ENCODE measurements around the gene ALS2.

Gene ALS2

DNA sequence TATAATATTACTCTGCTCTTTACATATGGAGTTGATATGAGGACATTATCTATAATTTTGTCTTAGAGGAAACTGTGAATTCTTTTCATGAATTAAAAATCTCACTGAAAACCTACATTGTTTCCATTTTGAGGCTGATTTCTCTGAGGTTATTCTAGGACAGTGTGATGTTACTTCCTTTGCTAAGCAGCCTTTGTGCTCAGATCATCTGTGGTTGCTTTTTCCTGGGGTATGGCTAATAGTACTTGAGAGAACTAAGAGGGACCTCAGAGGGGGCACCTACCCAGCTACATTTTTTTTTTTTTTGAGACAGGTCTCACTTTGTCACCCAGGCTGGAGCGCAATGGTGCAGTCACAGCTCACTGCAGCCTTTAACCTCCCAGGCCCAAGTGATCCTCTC is 73.6 kb downstream of the ALS2 start:
- H3K4me3 ChIP-seq (ENCODE audit: low read length), result no peak overlapping the region
- no peak for DNase-seq (ENCODE audit: low read depth)
- TF ChIP-seq, protein P1, sequence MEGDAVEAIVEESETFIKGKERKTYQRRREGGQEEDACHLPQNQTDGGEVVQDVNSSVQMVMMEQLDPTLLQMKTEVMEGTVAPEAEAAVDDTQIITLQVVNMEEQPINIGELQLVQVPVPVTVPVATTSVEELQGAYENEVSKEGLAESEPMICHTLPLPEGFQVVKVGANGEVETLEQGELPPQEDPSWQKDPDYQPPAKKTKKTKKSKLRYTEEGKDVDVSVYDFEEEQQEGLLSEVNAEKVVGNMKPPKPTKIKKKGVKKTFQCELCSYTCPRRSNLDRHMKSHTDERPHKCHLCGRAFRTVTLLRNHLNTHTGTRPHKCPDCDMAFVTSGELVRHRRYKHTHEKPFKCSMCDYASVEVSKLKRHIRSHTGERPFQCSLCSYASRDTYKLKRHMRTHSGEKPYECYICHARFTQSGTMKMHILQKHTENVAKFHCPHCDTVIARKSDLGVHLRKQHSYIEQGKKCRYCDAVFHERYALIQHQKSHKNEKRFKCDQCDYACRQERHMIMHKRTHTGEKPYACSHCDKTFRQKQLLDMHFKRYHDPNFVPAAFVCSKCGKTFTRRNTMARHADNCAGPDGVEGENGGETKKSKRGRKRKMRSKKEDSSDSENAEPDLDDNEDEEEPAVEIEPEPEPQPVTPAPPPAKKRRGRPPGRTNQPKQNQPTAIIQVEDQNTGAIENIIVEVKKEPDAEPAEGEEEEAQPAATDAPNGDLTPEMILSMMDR (conservative IDR thresholded peaks at IDR 0.05; ENCODE audit: low read depth, low read length), result no peak

DNA sequence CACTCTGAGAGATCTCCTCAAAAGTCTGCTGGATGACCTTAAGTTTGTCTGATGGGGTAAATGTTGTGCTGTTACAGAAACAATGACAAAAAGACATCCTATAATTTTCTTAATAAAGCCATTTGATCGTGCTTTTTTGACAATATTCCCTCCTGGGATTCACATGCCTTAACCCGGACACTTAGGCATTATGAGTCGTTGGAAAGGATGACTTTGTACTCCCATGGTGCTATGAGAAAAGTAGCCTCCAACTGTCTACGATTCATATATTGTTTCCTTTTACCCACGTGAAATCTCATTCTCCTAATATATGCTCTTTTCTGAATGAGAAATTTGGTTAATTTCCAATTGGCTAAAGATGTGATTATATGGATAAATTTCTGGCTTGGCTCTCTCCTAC is 76.2 kb downstream of the ALS2 start:
- H3K4me3 ChIP-seq (ENCODE audit: low read length), result no peak overlapping the region
- TF ChIP-seq, protein P1 (conservative IDR thresholded peaks at IDR 0.05; ENCODE audit: low read depth, low read length), result no peak
- DNase-seq (ENCODE audit: low read depth), result no peak

DNA sequence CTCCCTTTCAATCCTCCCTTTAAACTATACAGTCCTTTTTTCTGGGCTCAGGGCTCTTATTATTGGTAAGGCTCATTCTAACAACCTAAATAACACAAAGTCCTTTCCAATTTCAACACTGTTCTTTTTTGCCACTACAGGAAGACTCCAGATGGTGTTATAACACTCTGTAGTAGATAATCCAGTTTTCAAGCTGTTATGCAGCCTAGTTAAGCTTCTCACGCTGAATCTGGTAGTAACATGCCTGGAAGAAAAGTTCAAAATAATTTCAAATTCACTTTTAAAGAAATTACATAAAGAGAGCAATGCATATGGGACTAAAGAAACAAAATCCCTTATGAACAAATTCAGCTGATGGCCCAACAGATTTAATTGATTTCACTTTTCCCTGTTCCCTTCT is 79.1 kb downstream of the ALS2 start:
- DNase-seq (ENCODE audit: low read depth), result no peak
- TF ChIP-seq, protein P1 (conservative IDR thresholded peaks at IDR 0.05; ENCODE audit: low read depth, low read length), result no peak
- no peak overlapping the region for H3K4me3 ChIP-seq (ENCODE audit: low read length)

DNA sequence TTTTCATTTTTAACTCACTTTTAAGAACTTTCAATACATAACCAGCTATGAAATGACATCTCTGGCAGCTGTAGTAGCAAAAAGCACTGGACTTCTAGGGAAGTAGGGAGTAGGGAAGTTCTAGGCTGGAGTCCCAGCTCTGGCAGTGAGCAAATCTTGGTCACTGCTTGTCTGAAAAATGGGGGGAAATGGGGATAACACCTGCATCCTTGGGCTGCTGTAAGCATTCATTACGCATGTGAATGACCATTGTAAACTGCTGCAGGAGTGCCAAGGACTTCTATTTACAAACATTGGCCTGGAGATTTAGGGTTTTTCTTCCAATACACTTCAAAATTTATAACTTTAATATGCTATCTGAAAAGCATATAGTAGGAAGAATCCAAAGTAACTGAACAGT is 81.3 kb downstream of the ALS2 start:
- TF ChIP-seq, protein P1 (conservative IDR thresholded peaks at IDR 0.05; ENCODE audit: low read depth, low read length), result no peak
- H3K4me3 ChIP-seq (ENCODE audit: low read length), result no peak overlapping the region
- no peak for DNase-seq (ENCODE audit: low read depth)

DNA sequence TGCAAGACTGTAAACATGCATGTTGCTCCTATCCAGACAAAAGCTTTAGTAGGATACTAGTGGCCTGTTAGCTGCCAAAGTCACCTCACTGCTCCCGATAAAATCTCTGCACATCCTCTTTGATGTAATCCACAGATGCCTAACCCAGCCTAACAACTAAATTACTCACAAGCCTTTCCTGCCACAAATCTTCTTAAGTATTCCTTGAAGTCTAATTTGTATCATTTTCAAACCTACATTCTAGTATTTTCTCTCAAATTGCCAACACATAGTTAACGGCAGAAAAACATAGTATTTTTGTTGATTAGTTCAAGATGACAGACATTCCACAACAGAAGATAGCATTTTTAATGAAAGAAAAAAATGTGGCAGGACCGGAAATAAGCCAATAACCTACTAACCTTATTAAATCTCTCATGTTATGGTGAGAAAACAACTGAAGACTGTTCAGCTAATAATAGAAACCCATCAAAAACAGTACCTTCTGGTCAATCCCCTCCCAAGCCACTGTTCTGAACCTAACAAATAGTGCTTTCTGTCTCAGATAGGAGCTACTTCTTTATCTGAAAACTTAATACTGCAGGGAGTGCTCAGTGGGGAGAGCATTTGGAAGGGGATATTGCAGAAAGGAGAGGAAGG is 82.0 kb downstream of the ALS2 start, which contains the start of gene MPP4:
Gene MPP4, minus strand, starts transcription at position 57 of the 639 bp plus-strand sequence. CDS start 4,690 bp downstream, outside the sequence.
- no peak within 1 kb of the TSS for H3K4me3 ChIP-seq (ENCODE audit: low read length)
- TF ChIP-seq, protein P1 (conservative IDR thresholded peaks at IDR 0.05; ENCODE audit: low read depth, low read length), result no peak
- no peak for DNase-seq (ENCODE audit: low read depth)

DNA sequence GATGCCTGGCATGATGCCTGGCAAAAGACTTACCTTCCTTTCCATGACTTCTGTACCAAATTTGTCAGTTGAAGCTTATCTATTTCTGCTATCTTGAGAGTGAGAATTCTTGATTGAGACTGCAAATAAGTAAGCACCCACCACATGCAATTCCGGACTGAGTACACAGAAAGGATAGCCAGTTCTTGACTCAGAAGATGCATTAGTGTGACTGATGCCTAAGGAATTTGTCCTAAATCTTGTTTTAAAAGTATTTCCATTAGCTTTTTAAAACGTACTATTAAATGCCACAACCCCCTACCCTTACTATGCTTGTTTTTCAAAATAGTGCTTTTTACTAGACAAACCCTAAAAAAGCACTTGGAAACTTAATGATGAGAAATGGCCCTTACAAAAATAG is 82.8 kb downstream of the ALS2 start:
- no peak for DNase-seq (ENCODE audit: low read depth)
- TF ChIP-seq, protein P1 (conservative IDR thresholded peaks at IDR 0.05; ENCODE audit: low read depth, low read length), result no peak
- H3K4me3 ChIP-seq (ENCODE audit: low read length), result no peak overlapping the region

DNA sequence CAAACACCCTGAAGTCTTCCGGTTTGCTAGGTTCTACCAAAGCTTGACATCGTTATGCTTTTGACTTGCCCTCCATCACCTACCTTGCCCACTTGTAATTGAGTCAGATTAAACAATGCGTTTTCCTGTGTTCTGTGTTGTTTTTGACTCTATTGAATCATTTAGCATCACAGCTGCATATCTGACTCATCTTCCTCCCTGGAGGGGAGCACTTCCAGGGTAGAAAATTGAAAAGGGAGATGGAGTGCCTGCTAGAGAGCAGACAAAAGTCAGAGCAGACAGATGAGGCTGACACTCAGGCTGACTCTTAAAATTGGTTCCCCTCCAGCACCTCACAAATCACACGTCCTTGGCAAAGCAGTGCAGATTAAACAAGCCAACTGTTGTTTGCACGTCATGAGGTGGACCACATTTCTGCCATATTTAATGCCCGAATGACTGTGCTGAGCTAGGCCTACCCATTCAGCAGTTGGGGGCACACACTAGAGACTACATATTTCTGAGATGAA is 84.5 kb downstream of the ALS2 start:
- TF ChIP-seq, protein P1 (conservative IDR thresholded peaks at IDR 0.05; ENCODE audit: low read depth, low read length), result no peak
- H3K4me3 ChIP-seq (ENCODE audit: low read length), result no peak overlapping the region
- DNase-seq (ENCODE audit: low read depth), result no peak

All from retinal pigment epithelial cell (primary cell).